ENCODE measurements around the gene ARHGEF26. TPM values are rescaled to one million over a fixed set of nuclear protein-coding genes. Genes with fewer than 3 reads are reported as not detected.

ARHGEF26 gene
- total RNA-seq, 1 donor from 2014 or later: not detected

DNA sequence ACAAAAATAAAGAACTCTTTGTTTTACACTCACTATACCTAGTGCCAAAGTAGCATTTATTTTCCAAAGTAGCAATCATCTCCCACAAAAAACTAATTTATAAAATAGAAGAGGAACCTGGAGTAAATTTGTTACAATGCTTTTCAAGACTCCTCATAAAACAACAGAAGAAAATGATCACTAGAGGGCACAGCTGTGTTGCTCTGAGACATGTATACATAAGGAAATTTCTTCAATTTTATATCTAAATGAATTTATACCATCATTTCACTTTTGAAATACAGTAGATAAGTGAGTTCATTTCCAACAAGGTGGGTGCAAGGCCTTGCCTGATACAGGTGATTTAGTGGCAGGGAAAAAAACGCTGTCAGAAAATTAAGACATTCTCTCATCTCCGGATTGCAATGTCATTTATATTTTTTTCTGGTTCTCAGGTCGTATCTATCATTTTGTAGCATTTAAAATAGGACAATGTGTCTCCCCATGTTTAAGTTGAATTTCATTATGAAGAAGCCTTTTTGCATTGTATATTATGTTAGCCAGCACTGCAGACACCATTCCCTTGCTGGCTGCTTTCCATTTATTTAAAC, 25.3 kb upstream of the ARHGEF26 start:
- H3K27ac Mint-ChIP-seq: no peak overlapping the region
- no peak for TF ChIP-seq CTCF (IDR thresholded peaks at IDR 0.05)
- no peak overlapping the region for H3K4me3 Mint-ChIP-seq
- H3K9me3 Mint-ChIP-seq: no peaks in the 10 kb centered on the region
- no peaks in the 10 kb centered on the region for H3K36me3 Mint-ChIP-seq (ENCODE audit: low read depth)
- no peak for DNase-seq
- H3K4me1 Mint-ChIP-seq: no peaks in the 10 kb centered on the region
- H3K27me3 Mint-ChIP-seq: no peaks in the 10 kb centered on the region
- no peak for ATAC-seq (ENCODE audit: low read depth)
- POLR2A ChIA-PET: no interaction called here
- intact Hi-C loops (cut with micrococcal nuclease): loop anchor here (1.0 kb wide), 1 partner anchor 157 kb away; no protein-coding TSS in a partner anchor
- CTCF ChIA-PET: no interaction called here

DNA sequence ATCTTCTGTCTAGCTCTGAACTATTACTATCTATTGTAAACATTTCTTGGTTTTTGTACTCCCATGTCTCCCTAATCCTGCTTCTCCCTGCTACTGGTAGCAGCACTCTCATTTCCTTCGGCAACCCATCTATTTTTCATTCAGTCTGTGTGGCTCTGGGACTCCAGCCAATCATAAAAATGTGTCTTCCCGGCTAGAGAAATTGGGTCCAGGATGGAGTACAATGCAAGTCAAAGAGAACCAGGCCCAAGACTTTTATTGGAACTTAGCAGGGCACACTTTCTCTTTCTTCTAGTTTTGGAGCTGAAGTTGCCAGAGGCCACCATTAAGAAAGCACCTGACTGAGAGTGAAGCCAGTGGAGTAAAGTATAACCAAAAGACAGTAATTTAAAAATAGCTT, 22.8 kb upstream of the ARHGEF26 start:
- no peak for TF ChIP-seq CTCF (IDR thresholded peaks at IDR 0.05)
- H3K27me3 Mint-ChIP-seq: no peaks in the 10 kb centered on the region
- ChIA-PET POLR2A (no interaction called here), CTCF (no interaction called here)
- H3K9me3 Mint-ChIP-seq: no peaks in the 10 kb centered on the region
- ATAC-seq (ENCODE audit: low read depth) (no peak), DNase-seq (no peak)
- H3K36me3 Mint-ChIP-seq (ENCODE audit: low read depth): no peaks in the 10 kb centered on the region
- no peaks in the 10 kb centered on the region for H3K4me1 Mint-ChIP-seq
- no peak overlapping the region for H3K27ac Mint-ChIP-seq
- H3K4me3 Mint-ChIP-seq: no peak overlapping the region
- intact Hi-C loops (cut with micrococcal nuclease): no loop called here

- Mint-ChIP-seq H3K4me1 (no peaks in the 10 kb centered on the region), H3K36me3 (ENCODE audit: low read depth) (no peaks in the 10 kb centered on the region), H3K27me3 (peaks cover 2% of the 10 kb centered on the region), H3K27ac (no peak overlapping the region), H3K9me3 (no peaks in the 10 kb centered on the region), H3K4me3 (no peak overlapping the region)
- intact Hi-C loops (cut with micrococcal nuclease): no loop called here
- DNase-seq (no peak), ATAC-seq (ENCODE audit: low read depth) (no peak)
- TF ChIP-seq CTCF (IDR thresholded peaks at IDR 0.05): no peak
- ChIA-PET POLR2A (no interaction called here), CTCF (interaction anchor here (0.9 kb wide), 1 partner anchor 11 kb away, joined by 3 read pairs; no protein-coding TSS in a partner anchor)
Measured at GRCh38 chr3:154100556-154100955, 20.6 kb upstream of the ARHGEF26 start.

DNA sequence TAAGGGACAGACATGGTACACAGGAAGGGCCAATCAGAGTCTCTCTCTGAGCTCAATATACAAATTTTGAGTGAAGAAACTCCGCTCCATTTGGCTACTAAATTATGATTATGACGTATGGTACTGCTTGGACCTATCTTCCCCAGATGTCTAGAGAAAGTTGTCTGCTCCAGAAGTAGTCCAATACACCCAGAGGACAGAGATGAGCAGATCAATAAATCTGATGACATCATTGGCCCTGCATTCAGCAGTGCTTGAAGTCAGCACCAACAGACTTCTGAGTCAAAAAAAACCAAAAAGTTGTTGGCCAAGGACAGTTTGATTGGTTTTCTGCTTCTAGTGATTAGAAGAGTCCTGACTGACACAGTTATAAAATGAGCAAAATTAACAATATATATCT, 19.9 kb upstream of the ARHGEF26 start:
- ATAC-seq (ENCODE audit: low read depth) (no peak), DNase-seq (no peak)
- CTCF ChIA-PET: no interaction called here
- intact Hi-C loops (cut with micrococcal nuclease): no loop called here
- Mint-ChIP-seq H3K4me3 (no peak overlapping the region), H3K4me1 (no peaks in the 10 kb centered on the region), H3K36me3 (ENCODE audit: low read depth) (no peaks in the 10 kb centered on the region), H3K27ac (no peak overlapping the region), H3K9me3 (no peaks in the 10 kb centered on the region), H3K27me3 (peaks cover 2% of the 10 kb centered on the region)
- POLR2A ChIA-PET: no interaction called here
- no peak for TF ChIP-seq CTCF (IDR thresholded peaks at IDR 0.05)

DNA sequence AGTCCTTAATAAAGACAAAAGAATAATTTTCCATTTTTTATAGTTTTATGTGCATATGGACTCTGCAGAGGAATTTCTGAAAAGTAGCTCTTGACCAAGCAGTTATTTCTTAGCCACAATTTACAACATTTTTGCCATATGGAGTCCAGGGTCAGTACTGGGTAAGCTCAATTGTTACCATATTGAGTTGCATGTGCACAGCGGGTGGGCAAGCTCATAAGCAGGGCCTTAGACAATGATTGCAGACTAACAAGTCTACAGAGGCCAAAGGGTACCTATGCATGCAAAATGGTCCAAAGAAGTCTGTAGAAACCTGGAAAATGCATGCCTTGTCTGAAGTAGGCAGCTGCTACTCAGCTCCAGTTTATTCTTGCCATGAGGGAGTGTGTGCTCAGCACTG, 19.0 kb upstream of the ARHGEF26 start:
- ChIA-PET CTCF (no interaction called here), POLR2A (no interaction called here)
- Mint-ChIP-seq H3K4me1 (no peaks in the 10 kb centered on the region), H3K27ac (no peak overlapping the region), H3K9me3 (no peaks in the 10 kb centered on the region), H3K27me3 (peaks cover 2% of the 10 kb centered on the region), H3K36me3 (ENCODE audit: low read depth) (no peaks in the 10 kb centered on the region), H3K4me3 (no peak overlapping the region)
- TF ChIP-seq CTCF (IDR thresholded peaks at IDR 0.05): no peak
- ATAC-seq (ENCODE audit: low read depth): no peak
- intact Hi-C loops (cut with micrococcal nuclease): no loop called here
- DNase-seq: no peak

All from activated B cell treated with CpG ODN at 0.5 μM for 24 hours (primary cell).